GM12872 (cell line): Measurements from ENCODE around the gene GALK1.

Source experiments
- TF ChIP-seq, protein P1 (sequence below): IDR thresholded peaks from 3 replicates; pipeline ENCODE4 v1.5.1; 2011; ENCODE audit warnings: low read depth, mild to moderate bottlenecking, low read length, moderate library complexity; ENCODE audit not compliant: insufficient read depth

GALK1 gene

GRCh38 chr17:75757086-75757681 lies 7.8 kb downstream of the GALK1 start:
- TF ChIP-seq, protein P1, sequence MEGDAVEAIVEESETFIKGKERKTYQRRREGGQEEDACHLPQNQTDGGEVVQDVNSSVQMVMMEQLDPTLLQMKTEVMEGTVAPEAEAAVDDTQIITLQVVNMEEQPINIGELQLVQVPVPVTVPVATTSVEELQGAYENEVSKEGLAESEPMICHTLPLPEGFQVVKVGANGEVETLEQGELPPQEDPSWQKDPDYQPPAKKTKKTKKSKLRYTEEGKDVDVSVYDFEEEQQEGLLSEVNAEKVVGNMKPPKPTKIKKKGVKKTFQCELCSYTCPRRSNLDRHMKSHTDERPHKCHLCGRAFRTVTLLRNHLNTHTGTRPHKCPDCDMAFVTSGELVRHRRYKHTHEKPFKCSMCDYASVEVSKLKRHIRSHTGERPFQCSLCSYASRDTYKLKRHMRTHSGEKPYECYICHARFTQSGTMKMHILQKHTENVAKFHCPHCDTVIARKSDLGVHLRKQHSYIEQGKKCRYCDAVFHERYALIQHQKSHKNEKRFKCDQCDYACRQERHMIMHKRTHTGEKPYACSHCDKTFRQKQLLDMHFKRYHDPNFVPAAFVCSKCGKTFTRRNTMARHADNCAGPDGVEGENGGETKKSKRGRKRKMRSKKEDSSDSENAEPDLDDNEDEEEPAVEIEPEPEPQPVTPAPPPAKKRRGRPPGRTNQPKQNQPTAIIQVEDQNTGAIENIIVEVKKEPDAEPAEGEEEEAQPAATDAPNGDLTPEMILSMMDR = no peak

- TF ChIP-seq, protein P1 = no peak
Observed at GRCh38 chr17:75756451-75757085, 8.4 kb downstream of the GALK1 start.

DNA sequence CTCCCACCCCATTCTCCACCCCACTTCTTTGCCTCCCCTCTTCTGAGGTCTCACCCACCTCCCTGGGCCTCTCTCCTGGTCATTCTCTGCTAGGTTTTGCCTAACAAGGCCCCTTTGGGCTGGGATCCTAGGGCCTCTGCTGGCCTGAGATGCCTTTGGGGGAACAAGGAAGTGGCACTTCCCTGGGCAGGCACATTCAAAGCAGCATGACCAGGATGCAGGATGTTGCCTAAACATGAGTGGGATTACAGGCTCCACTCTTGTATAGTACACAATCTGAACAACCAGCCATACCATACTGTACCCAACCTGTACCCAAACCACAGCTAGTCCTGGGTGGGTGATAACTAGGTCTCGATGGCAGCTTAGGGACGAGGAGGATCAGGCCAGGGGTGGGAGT lies 9.0 kb downstream of the GALK1 start:
- TF ChIP-seq, protein P1 = no peak

DNA sequence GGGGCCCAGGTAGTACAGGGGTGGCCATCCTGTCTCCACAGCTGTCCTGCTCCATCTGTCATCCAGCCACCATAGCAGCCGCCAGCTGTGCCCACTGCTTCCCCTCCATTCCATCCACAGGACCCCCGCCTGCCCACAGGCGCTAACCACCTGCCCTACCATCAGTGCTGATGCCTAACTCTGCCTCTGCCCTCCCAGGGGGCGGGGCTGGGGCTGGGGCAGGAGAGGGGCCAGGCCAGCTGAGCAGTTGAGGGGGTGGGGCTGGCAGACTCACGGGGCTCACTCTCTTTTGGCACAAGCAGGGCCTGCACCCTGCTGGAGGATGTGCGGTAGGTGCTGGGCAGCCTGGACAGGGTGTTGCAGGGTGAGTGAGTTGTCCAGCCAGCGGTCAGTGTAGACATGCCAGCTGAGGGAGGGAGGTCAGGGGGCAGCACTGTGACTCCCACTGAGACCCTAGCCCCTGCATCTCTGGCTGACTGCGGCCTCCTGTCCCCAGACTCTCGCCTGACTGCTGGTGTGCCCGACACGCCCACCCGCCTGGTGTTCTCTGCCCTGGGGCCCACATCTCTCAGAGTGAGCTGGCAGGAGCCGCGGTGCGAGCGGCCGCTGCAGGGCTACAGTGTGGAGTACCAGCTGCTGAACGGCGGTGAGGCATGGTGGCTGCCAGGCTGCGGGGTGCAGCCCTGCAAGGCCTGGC lies 9.6 kb downstream of the GALK1 start:
- TF ChIP-seq, protein P1 = no peak

DNA sequence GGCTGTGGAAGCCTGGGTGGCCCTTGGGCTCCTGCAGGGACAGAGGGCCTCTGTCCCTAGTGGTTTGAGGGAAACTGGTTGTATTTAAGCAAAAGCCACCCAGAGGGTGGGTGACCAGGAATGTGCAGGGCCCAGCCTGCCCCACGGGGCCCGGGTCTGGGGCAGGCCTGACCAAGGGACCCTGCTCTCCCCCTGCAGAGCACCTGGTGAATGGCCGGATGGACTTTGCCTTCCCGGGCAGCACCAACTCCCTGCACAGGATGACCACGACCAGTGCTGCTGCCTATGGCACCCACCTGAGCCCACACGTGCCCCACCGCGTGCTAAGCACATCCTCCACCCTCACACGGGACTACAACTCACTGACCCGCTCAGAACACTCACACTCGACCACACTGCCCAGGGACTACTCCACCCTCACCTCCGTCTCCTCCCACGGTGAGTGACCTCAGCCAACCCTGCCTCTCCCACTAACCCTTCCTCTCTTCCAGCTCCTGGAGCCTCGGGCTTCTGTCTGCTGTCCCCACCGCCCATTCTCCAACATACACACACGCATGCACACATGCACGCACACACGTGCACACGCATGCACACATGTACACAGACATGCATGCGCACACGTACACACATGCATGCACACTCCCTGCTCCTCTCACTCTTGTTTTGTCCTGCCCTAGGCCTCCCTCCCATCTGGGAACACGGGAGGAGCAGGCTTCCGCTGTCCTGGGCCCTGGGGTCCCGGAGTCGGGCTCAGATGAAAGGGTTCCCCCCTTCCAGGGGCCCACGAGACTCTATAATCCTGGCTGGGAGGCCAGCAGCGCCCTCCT lies 10.4 kb downstream of the GALK1 start:
- TF ChIP-seq, protein P1 = no peak

DNA sequence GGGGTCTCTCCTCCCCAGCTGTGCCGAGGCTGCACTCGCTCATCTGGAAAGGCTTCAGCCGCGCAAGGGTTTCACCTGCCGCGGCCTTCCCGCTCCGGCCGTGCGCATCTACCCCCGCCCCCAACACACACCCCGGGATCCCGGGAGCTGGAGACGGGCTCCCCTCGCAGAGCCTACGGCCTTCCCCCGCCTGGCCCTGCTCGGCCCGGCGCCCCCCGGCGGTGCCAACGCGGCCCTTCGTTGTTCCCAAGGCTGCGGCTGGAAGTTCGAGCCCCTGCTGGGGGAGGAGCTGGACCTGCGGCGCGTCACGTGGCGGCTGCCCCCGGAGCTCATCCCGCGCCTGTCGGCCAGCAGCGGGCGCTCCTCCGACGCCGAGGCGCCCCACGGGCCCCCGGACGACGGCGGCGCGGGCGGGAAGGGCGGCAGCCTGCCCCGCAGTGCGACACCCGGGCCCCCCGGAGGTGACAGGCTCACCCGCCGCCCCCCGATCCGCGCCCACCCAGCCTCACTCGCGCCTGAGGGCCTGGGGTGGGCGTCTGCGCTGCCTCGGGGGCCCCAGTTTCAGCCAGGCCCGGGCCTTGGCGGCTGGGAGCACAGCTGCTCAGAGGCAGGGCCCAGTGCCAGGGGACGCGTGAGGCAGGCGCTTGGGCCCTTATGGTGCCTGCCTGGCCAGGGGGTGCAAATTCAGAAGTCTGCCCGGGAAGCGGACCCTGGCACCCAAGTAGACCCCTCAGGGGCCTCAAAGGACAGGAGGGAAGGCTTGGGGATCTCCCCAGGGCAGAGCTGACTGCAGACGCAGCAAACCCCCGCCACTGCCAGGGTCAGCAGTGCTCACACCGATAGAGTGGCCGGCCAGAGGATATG lies 11.2 kb downstream of the GALK1 start:
- TF ChIP-seq, protein P1 = peak; percentile 62; the same call in 1 of the 3 replicates
